ENCODE measurements around the gene SLC25A18.

DNA sequence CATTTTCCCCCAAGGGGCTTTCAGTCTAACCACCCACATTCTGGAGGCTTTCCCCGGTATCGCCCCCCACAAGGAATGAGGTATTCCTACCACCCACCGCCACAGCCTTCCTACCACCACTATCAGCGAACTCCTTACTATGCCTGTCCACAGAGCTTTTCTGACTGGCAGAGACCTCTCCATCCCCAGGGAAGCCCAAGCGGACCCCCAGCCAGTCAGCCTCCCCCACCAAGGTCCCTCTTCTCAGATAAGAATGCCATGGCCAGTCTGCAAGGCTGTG, 14.6 kb upstream of the SLC25A18 start:
- TF ChIP-seq, protein P1, sequence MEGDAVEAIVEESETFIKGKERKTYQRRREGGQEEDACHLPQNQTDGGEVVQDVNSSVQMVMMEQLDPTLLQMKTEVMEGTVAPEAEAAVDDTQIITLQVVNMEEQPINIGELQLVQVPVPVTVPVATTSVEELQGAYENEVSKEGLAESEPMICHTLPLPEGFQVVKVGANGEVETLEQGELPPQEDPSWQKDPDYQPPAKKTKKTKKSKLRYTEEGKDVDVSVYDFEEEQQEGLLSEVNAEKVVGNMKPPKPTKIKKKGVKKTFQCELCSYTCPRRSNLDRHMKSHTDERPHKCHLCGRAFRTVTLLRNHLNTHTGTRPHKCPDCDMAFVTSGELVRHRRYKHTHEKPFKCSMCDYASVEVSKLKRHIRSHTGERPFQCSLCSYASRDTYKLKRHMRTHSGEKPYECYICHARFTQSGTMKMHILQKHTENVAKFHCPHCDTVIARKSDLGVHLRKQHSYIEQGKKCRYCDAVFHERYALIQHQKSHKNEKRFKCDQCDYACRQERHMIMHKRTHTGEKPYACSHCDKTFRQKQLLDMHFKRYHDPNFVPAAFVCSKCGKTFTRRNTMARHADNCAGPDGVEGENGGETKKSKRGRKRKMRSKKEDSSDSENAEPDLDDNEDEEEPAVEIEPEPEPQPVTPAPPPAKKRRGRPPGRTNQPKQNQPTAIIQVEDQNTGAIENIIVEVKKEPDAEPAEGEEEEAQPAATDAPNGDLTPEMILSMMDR (conservative IDR thresholded peaks at IDR 0.05 in 1 of 2, IDR thresholded peaks at IDR 0.05 in 1 of 2; ENCODE audit: extremely low read depth in 1 of 2, insufficient read depth in 1 of 2, low read depth in 1 of 2, low read length in 2 of 2): no peak
- TF ChIP-seq EZH2 (IDR thresholded peaks at IDR 0.05; ENCODE audit: borderline replicate concordance, low read length): no peak
